PFSK-1 (cell line): ENCODE measurements around the gene MYO1D.

Experiments used
- POLR2AphosphoS5 ChIP-seq: IDR thresholded peaks from 2 replicates; pipeline ENCODE4 v1.6.1; 2012; ENCODE audit warnings: low read depth, mild to moderate bottlenecking, control low read depth, low read length, moderate library complexity
- TAF1 ChIP-seq: IDR thresholded peaks from 2 replicates; pipeline ENCODE4 v1.6.1; 2012; ENCODE audit warnings: low read length, control low read depth, borderline replicate concordance; ENCODE audit not compliant: insufficient read depth
- TF ChIP-seq, protein P1 (sequence below), 2 experiments: IDR thresholded peaks; 2 replicates each; pipeline versions ENCODE4 v1.6.1 to v1.8.0; 2011 to 2012; ENCODE audit warnings: low read depth in 2 of 2, low read length in 2 of 2, control low read depth in 1 of 2, inconsistent platforms in 1 of 2, mild to moderate bottlenecking in 1 of 2, moderate library complexity in 1 of 2; ENCODE audit not compliant: insufficient read depth in 1 of 2

DNA sequence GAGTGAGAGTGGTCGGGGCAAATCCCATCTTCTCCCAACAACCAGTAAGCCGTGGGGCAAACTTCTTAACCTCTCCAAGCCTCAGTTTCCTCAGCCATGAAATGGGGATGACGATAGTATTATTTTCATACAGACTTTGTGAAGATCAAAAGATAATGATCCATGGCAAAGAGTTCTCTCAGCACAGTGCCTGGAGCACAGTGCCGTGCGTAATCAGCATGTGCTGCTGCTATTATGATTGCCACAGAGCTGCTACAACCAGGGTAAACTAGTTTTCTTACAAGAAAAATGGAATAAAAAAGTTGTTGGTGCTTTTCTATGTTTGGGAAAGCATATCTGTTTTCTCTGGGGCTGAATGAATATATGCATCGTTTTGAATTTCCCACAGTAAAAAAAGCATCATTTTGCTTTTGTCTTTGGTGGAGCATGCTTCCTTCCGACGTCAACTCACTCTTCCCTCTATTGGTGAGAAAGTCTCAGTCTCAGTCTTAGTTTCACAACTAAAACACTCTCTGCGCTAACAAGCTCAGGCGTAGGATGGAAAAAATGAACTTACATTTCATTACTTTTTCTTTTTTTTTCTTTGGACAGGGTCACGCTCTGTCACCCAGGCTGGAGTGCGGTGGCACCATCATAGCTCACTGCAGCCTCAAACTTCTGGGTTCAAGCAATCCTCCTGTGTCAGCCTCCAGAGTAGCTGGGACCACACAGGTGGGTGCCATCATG is 352.9 kb downstream of the MYO1D start:
- TF ChIP-seq, protein P1, sequence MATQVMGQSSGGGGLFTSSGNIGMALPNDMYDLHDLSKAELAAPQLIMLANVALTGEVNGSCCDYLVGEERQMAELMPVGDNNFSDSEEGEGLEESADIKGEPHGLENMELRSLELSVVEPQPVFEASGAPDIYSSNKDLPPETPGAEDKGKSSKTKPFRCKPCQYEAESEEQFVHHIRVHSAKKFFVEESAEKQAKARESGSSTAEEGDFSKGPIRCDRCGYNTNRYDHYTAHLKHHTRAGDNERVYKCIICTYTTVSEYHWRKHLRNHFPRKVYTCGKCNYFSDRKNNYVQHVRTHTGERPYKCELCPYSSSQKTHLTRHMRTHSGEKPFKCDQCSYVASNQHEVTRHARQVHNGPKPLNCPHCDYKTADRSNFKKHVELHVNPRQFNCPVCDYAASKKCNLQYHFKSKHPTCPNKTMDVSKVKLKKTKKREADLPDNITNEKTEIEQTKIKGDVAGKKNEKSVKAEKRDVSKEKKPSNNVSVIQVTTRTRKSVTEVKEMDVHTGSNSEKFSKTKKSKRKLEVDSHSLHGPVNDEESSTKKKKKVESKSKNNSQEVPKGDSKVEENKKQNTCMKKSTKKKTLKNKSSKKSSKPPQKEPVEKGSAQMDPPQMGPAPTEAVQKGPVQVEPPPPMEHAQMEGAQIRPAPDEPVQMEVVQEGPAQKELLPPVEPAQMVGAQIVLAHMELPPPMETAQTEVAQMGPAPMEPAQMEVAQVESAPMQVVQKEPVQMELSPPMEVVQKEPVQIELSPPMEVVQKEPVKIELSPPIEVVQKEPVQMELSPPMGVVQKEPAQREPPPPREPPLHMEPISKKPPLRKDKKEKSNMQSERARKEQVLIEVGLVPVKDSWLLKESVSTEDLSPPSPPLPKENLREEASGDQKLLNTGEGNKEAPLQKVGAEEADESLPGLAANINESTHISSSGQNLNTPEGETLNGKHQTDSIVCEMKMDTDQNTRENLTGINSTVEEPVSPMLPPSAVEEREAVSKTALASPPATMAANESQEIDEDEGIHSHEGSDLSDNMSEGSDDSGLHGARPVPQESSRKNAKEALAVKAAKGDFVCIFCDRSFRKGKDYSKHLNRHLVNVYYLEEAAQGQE (IDR thresholded peaks at IDR 0.05; ENCODE audit: insufficient read depth in 1 of 2, low read depth in 2 of 2, low read length in 2 of 2), result no peak
- TF ChIP-seq TAF1 (no peak), POLR2AphosphoS5 (no peak)
